Panc1 (cell line): ENCODE data around the gene MSRB2. TPM values are rescaled to one million over a fixed set of nuclear protein-coding genes. Genes with fewer than 3 reads are reported as not detected.

Experiments used
- ATAC-seq: fragments of 200-7000 bp; cut with Tn5 transposase; 2 replicates; pipeline ENCODE4 v1.9.1; 2020; ENCODE audit warnings: mild to moderate bottlenecking, moderate library complexity
- BruUV-seq: library from RNA; stranded (reverse); fragments of 400-500 nt; replicated peaks from 2 replicates; lab custom pipeline; 2021; lab: Mats Ljungman, UMichigan
- CTCF ChIA-PET: fragments of 300-600 bp; sonication (Branson Sonifier 250); formaldehyde crosslinking; loops from one replicate; lab custom pipeline; 2022; ENCODE audit warnings: antibody characterized with exemption; lab: Charles Lee
- POLR2A ChIA-PET: fragments of 300-600 bp; sonication (Branson Sonifier 250); formaldehyde crosslinking; loops from one replicate; lab custom pipeline; 2022; ENCODE audit warnings: antibody characterized with exemption; lab: Charles Lee
- DNase-seq: peaks from one replicate; pipeline ENCODE4 v3.0.0-alpha.2; 2010; ENCODE audit warnings: low read depth, low spot score
- H3K27ac ChIP-seq: 2 replicates; pipeline ENCODE4 v1.5.1; 2011; ENCODE audit warnings: mild to moderate bottlenecking, low read length, inconsistent platforms
- H3K27me3 ChIP-seq: fragments of 200-500 bp; sonication (Bioruptor generic); 2 replicates; pipeline ENCODE4 v1.6.0; 2014; ENCODE audit warnings: low read length, inconsistent platforms; ENCODE audit not compliant: control insufficient read depth, insufficient read depth
- H3K36me3 ChIP-seq: fragments of 200-500 bp; sonication (Bioruptor generic); 2 replicates; pipeline ENCODE4 v1.5.1; 2014; ENCODE audit warnings: inconsistent platforms, mild to moderate bottlenecking, low read length, moderate library complexity; ENCODE audit not compliant: control insufficient read depth, insufficient read depth
- H3K4me1 ChIP-seq: 2 replicates; pipeline ENCODE4 v1.5.1; 2011; ENCODE audit warnings: inconsistent platforms, mild to moderate bottlenecking, low read length, moderate library complexity; ENCODE audit not compliant: control insufficient read depth, insufficient read depth
- H3K4me3 ChIP-seq, 2 experiments: 2 replicates each; pipeline ENCODE4 v1.5.1; 2011 to 2012; ENCODE audit warnings: low read depth in 2 of 2, low read length in 2 of 2, mild to moderate bottlenecking in 2 of 2, inconsistent platforms in 1 of 2, moderate library complexity in 1 of 2
- H3K9me3 ChIP-seq: fragments of 200-500 bp; sonication (Bioruptor generic); 2 replicates; pipeline ENCODE4 v1.5.1; 2014; ENCODE audit warnings: low read depth, mild to moderate bottlenecking, inconsistent platforms, low read length, moderate library complexity; ENCODE audit not compliant: control insufficient read depth, insufficient read depth
- POLR2AphosphoS5 ChIP-seq: IDR thresholded peaks from 2 replicates; pipeline ENCODE4 v1.6.1; 2012; ENCODE audit warnings: mild to moderate bottlenecking, low read depth, low read length, moderate library complexity
- SIN3A ChIP-seq: IDR thresholded peaks from 2 replicates; pipeline ENCODE4 v1.6.1; 2012; ENCODE audit warnings: low read depth, mild to moderate bottlenecking, low read length, moderate library complexity, borderline replicate concordance; ENCODE audit not compliant: insufficient read depth
- TCF7L2 ChIP-seq: IDR thresholded peaks from 2 replicates; pipeline ENCODE4 v1.6.1; 2011; ENCODE audit warnings: mild to moderate bottlenecking, low read depth, low read length, inconsistent platforms
- in situ Hi-C: cut with HindIII; loops from 2 replicates; pipeline ENCODE4 v1.10.0; 2016; ENCODE audit warnings: low sequenced_read_pairs, low pct_unique_long_range_greater_than_20kb
- intact Hi-C: fragments of 100-400 bp; cut with micrococcal nuclease; formaldehyde crosslinking; loops from one replicate; pipeline ENCODE4 v1.10.0; 2022; ENCODE audit not compliant: unreplicated experiment
- total RNA-seq: library from RNA; stranded (reverse); gene quantifications from one replicate; pipeline ENCODE4 v1.2.1, GENCODE V29; 2021; ENCODE audit not compliant: unreplicated experiment
- TF ChIP-seq, protein P1 (sequence below), 2 experiments: IDR thresholded peaks; 2 replicates each; pipeline ENCODE4 v1.6.1; 2011 to 2012; ENCODE audit warnings: low read depth in 2 of 2, control low read depth in 1 of 2, low read length in 1 of 2, mild to moderate bottlenecking in 1 of 2, moderate library complexity in 1 of 2; ENCODE audit not compliant: insufficient read depth in 1 of 2
- TF ChIP-seq, protein P2 (sequence below): fragments of 450-650 bp; IDR thresholded peaks from 2 replicates; pipeline ENCODE4 v1.5.1; 2017; ENCODE audit warnings: mild to moderate bottlenecking

Gene MSRB2
- total RNA-seq, 1 experiment from 2014 or later: 10.7 TPM

DNA sequence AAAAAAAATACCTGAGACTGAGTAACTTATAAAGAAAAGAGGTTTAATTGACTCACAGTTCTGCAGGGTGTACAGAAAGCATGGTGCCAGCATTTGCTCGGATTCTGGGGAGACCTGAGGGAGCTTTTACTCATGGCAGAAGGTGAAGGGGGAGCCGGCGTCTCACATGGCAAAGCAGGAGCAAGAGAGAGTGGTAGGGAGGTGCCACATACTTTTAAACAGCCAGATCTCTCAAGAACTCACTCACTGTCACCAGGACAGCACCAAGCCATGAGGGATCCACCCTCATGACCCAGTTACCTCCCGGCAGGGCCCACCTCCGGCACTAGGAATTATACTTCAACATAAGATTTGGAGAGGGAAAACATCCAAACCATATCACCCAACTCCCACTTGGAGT is 25.8 kb downstream of the MSRB2 start:
- intact Hi-C loops: no loop called here
- no peaks in the 10 kb centered on the region for H3K27me3 ChIP-seq
- in situ Hi-C loops: no loop called here
- ATAC-seq (no peak), DNase-seq (no peak)
- TF ChIP-seq, protein P1, sequence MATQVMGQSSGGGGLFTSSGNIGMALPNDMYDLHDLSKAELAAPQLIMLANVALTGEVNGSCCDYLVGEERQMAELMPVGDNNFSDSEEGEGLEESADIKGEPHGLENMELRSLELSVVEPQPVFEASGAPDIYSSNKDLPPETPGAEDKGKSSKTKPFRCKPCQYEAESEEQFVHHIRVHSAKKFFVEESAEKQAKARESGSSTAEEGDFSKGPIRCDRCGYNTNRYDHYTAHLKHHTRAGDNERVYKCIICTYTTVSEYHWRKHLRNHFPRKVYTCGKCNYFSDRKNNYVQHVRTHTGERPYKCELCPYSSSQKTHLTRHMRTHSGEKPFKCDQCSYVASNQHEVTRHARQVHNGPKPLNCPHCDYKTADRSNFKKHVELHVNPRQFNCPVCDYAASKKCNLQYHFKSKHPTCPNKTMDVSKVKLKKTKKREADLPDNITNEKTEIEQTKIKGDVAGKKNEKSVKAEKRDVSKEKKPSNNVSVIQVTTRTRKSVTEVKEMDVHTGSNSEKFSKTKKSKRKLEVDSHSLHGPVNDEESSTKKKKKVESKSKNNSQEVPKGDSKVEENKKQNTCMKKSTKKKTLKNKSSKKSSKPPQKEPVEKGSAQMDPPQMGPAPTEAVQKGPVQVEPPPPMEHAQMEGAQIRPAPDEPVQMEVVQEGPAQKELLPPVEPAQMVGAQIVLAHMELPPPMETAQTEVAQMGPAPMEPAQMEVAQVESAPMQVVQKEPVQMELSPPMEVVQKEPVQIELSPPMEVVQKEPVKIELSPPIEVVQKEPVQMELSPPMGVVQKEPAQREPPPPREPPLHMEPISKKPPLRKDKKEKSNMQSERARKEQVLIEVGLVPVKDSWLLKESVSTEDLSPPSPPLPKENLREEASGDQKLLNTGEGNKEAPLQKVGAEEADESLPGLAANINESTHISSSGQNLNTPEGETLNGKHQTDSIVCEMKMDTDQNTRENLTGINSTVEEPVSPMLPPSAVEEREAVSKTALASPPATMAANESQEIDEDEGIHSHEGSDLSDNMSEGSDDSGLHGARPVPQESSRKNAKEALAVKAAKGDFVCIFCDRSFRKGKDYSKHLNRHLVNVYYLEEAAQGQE (IDR thresholded peaks at IDR 0.05; ENCODE audit: insufficient read depth in 1 of 2, low read depth in 2 of 2, low read length in 1 of 2): no peak
- TF ChIP-seq POLR2AphosphoS5: no peak
- TF ChIP-seq SIN3A: no peak
- no peak for TF ChIP-seq TCF7L2
- TF ChIP-seq, protein P2, sequence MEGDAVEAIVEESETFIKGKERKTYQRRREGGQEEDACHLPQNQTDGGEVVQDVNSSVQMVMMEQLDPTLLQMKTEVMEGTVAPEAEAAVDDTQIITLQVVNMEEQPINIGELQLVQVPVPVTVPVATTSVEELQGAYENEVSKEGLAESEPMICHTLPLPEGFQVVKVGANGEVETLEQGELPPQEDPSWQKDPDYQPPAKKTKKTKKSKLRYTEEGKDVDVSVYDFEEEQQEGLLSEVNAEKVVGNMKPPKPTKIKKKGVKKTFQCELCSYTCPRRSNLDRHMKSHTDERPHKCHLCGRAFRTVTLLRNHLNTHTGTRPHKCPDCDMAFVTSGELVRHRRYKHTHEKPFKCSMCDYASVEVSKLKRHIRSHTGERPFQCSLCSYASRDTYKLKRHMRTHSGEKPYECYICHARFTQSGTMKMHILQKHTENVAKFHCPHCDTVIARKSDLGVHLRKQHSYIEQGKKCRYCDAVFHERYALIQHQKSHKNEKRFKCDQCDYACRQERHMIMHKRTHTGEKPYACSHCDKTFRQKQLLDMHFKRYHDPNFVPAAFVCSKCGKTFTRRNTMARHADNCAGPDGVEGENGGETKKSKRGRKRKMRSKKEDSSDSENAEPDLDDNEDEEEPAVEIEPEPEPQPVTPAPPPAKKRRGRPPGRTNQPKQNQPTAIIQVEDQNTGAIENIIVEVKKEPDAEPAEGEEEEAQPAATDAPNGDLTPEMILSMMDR: no peak
- H3K27ac ChIP-seq: no peak overlapping the region
- ChIA-PET POLR2A (no interaction called here), CTCF (no interaction called here)
- H3K4me3 ChIP-seq: no peak overlapping the region
- no peaks in the 10 kb centered on the region for H3K4me1 ChIP-seq
- BruUV-seq: no TSS peak
- H3K9me3 ChIP-seq: no peaks in the 10 kb centered on the region
- H3K36me3 ChIP-seq: no peaks in the 10 kb centered on the region

- Histone ChIP-seq H3K4me1 (no peaks in the 10 kb centered on the region), H3K36me3 (no peaks in the 10 kb centered on the region; the same call in 1 of the 2 replicates), H3K4me3 (no peak overlapping the region), H3K27me3 (no peaks in the 10 kb centered on the region), H3K9me3 (no peaks in the 10 kb centered on the region), H3K27ac (no peak overlapping the region)
- ChIA-PET POLR2A (no interaction called here), CTCF (no interaction called here)
- no peak for ATAC-seq
- DNase-seq: no peak
- in situ Hi-C loops (no loop called here), intact Hi-C loops (no loop called here)
- BruUV-seq: no TSS peak
- TF ChIP-seq, protein P2: no peak
- no peak for TF ChIP-seq SIN3A
- no peak for TF ChIP-seq POLR2AphosphoS5
- TF ChIP-seq, protein P1 (IDR thresholded peaks at IDR 0.05; ENCODE audit: insufficient read depth in 1 of 2, low read depth in 2 of 2, low read length in 1 of 2): no peak
- TF ChIP-seq TCF7L2: no peak
Observed at GRCh38 chr10:23136462-23136861, 41.1 kb downstream of the MSRB2 start.
